Measurements from ENCODE around the gene AKR1C3.
"Not testable (repeated sequence)": the region's sequence is repeated elsewhere in the genome, so short reads cannot be mapped to it uniquely, and the experiment has no call there.

Gene AKR1C3

DNA sequence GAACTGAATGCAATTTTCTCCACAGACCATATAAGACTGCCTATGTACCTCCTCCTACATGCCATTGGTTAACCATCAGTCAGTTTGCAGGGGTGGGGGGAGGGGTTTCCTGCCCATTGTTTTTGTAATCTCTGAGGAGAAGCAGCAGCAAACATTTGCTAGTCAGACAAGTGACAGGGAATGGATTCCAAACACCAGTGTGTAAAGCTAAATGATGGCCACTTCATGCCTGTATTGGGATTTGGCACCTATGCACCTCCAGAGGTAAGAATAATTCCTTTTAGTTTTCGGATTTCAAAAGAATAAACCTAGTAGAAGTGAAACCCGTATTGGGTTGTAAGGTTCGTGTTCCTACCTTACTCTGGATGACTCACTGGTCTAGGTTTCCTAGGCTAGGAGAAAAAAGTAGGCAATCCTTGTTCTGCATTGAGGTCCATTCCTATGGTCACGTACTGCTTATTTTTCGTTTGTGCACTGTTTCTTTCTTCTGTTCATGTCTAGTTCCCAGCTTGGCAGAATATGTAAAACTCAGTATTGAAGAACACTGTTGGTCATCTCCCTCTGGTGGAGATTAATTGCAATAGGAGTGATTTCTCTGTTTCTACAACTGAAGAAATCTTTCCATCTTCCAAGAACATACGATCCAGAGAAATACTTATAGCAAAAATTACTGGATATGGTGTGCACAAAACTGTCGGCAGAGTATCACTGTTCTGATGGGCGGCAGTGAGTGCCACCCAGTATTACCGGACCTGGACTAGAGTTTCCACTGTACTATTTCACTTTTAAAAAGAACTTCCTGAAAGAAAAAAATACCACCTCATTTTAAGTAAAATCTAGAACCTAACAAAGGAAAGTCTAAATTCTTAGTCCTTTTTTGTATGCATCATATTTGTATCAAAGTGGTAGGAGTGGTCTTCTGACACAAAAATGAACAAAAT is at the start of gene AKR1C3:
Gene AKR1C3, plus strand, starts transcription at position 150 of the 941 bp plus-strand sequence. Its CDS starts 31 bp downstream, at position 181.
- peak; percentile 67 for DNase-seq (ENCODE audit: low spot score)

- no peak for DNase-seq (ENCODE audit: low spot score)
These were observed 49.1 kb upstream of the AKR1C3 start for GRCh38 chr10:5045095-5045494.

GRCh38 chr10:5046410-5046809 is 47.8 kb upstream of the AKR1C3 start:
- DNase-seq (ENCODE audit: low spot score), result no peak

- not testable (repeated sequence) for DNase-seq (ENCODE audit: low spot score)
These were observed 47.2 kb upstream of the AKR1C3 start for GRCh38 chr10:5047055-5047454.

GRCh38 chr10:5047912-5048628 is 46.1 kb upstream of the AKR1C3 start:
- no peak for DNase-seq (ENCODE audit: low spot score)

- not testable (repeated sequence) for DNase-seq (ENCODE audit: low spot score)
These were observed 41.2 kb upstream of the AKR1C3 start for GRCh38 chr10:5052951-5053500.

DNA sequence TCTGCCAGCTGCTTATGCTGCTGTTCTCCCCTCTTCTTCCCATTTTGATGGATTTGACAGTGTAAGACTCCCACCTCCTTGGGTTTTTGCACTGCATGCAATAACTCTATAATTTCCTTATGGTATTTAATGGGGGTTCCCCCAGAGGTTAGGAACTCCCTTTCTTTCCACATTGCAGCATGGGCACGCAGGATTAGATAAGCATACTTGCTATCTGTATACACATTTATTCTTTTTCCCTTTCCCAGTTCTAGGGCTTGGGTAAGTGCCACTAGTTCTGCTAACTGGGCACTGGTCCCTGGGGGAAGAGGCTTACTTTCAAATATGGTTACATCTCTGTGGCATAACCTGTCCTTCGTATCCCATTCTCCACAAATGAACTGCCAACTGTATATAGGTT is 39.4 kb upstream of the AKR1C3 start:
- DNase-seq (ENCODE audit: low spot score), result not testable (repeated sequence)

DNA sequence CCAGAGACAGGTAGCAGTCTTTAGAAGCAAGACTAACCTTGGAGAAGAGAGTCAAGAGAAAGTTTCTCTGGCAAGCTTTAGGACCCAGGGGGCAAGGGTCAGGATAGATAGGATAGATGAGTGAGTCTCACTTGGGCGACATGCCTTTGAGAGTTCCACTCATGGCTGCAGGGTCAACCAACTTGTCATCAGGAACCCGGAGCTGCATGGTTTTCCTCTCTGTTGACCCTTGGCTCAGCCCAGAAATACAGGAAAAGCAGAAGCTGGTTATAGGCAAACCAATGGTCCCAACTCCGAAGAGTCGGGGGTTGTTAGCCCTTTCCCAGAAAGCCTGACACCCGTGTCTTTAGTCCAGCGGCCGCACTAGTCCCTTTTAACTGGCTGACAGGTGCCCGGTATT is 34.9 kb upstream of the AKR1C3 start:
- not testable (repeated sequence) for DNase-seq (ENCODE audit: low spot score)

GRCh38 chr10:5060791-5061190 is 33.4 kb upstream of the AKR1C3 start:
- DNase-seq (ENCODE audit: low spot score), result not testable (repeated sequence)

DNA sequence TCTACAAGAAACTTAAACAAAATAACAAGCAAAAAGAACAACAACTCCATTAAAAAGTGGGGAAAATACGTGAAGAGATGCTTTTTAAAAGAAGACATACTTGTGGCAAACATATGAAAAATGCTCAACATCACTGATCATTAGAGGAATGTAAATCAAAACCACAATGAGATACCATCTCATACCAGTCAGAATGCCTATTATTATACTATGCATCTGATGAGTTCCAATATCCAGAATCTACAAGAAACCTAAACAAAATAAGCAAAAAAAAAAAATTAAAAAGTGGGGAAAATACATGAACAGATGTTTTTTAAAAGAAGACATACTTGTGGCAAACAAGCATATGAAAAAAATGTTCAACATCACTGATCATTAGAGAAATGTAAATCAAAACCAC is 29.6 kb upstream of the AKR1C3 start:
- DNase-seq (ENCODE audit: low spot score), result no peak

GRCh38 chr10:5068274-5068984 is 25.8 kb upstream of the AKR1C3 start:
- no peak for DNase-seq (ENCODE audit: low spot score)

- no peak for DNase-seq (ENCODE audit: low spot score)
These were observed 23.4 kb upstream of the AKR1C3 start for GRCh38 chr10:5070648-5071410.

- DNase-seq (ENCODE audit: low spot score), result peak; percentile 71
These were observed 22.6 kb upstream of the AKR1C3 start for GRCh38 chr10:5071411-5072198.

GRCh38 chr10:5073659-5074058 is 20.6 kb upstream of the AKR1C3 start:
- DNase-seq (ENCODE audit: low spot score), result no peak

DNA sequence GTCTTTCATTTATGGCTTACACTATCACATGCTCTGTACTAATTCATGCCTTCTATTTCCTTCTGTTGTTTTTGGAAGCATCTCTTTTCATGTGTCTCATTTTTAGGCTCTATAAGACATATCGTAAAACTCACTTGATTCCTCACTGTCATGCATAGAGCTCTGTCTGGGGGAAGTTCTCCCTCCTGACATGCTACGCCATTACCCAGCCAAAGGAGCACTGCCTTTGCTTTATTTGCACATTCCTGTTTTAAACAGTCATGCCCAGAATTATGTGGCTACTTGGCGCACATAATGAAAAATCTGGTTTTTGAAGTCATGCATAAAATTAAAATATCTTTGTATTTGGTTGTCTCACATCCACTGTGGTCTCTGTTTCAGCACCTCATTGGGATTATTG is 17.6 kb upstream of the AKR1C3 start:
- no peak for DNase-seq (ENCODE audit: low spot score)

GRCh38 chr10:5078547-5079180 is 15.6 kb upstream of the AKR1C3 start:
- DNase-seq (ENCODE audit: low spot score), result peak; percentile 71

- no peak for DNase-seq (ENCODE audit: low spot score)
These were observed 14.8 kb upstream of the AKR1C3 start for GRCh38 chr10:5079306-5079830.

DNA sequence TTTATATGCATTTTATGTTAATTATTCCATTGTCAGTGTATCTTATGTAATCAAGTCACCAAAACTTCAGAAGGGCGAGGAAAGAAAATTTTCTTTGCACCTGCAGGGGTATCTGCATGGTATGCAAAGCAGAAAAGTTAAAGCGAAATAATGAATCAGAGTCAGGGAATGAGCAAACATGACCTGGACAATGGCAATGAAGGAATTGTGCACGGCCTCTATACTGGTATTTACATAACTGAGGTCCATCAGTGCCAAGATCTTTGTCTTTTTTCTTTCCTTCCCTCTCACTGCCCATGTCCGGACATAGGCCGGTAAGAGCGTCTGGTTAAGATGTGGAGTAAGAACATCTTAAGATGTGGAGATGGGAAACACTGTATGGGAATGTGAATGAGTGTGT is 14.4 kb upstream of the AKR1C3 start:
- no peak for DNase-seq (ENCODE audit: low spot score)

GRCh38 chr10:5081091-5081490 is 13.1 kb upstream of the AKR1C3 start:
- DNase-seq (ENCODE audit: low spot score), result no peak

Measured in hematopoietic multipotent progenitor cell treated with erythropoietin and hydrocortisone succinate and interleukin-3 and kit ligand, for 17 days (in vitro differentiated cells).